Duodenal mucosa (tissue), 2 donors: ENCODE results near the gene TNS1.

ENCODE experiments used
- H3K27ac ChIP-seq: one replicate; pipeline ENCODE4 v1.7.0; 2013; ENCODE audit warnings: low read depth, low read length
- H3K27me3 ChIP-seq, 2 donors: one replicate each; pipeline ENCODE4 v1.7.0; 2013; ENCODE audit warnings: low read length in 2 of 2, control low read depth in 1 of 2; ENCODE audit not compliant: insufficient read depth in 2 of 2, control insufficient read depth in 1 of 2
- H3K36me3 ChIP-seq, 2 donors: one replicate each; pipeline ENCODE4 v1.7.0; 2013; ENCODE audit warnings: low read length in 2 of 2, control low read depth in 1 of 2; ENCODE audit not compliant: insufficient read depth in 2 of 2, control insufficient read depth in 1 of 2
- H3K4me1 ChIP-seq, 2 donors: one replicate each; pipeline ENCODE4 v1.7.0; 2013; ENCODE audit warnings: low read length in 2 of 2, control low read depth in 1 of 2; ENCODE audit not compliant: insufficient read depth in 2 of 2, control insufficient read depth in 1 of 2
- H3K4me3 ChIP-seq, 2 donors: one replicate each; pipeline ENCODE4 v1.7.0; 2013; ENCODE audit warnings: low read length in 2 of 2, low read depth in 1 of 2
- H3K9ac ChIP-seq, 2 donors: one replicate each; pipeline ENCODE4 v1.7.0; 2013; ENCODE audit warnings: low read length in 2 of 2, low read depth in 1 of 2
- H3K9me3 ChIP-seq, 2 donors: one replicate each; pipeline ENCODE4 v1.7.0; 2013; ENCODE audit warnings: low read length in 2 of 2, control low read depth in 1 of 2; ENCODE audit not compliant: control insufficient read depth in 1 of 2

Gene TNS1

DNA sequence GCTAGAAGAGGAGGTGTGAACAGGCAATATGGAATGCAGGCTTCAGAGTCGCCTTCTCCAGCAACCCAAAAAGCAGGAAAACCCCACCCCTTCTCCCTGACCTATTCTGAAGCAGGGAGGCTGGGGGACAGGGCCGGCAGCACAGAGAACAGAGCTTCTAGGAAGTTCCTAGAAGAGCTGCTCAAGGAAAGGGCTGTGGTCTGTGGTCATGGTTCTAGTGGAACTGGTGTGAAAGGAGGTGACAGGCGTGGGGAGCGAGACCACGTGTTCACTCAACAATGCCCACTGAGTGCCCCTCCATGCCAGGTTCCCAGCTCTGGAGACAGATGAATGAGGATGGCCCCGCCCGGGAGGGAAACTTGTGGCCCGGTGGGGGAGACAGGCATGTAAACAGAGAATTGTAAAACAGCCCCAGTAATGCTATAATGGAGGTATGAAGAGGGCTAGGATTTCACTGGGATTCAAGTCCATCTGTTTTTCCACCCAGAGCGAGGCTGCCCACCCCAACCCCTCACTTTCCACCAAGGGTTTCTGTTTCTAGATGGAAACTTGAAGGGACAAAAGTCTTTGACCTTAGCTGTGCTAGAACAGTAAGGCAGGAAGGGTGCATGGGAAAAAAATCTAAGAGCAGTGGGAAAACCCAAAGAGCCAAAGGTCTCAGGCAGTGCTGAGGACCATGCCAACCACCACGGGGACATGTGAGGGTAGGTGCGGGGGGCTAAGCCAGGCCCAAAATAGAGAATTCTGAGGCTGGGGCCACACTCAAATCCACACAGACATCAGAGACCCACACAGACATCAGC is 71.8 kb downstream of the TNS1 start:
- Histone ChIP-seq H3K9ac (no peak overlapping the region), H3K27me3 (no peaks in the 10 kb centered on the region), H3K27ac (peak overlapping the region; percentile 60), H3K36me3 (no peaks in the 10 kb centered on the region), H3K4me3 (no peak overlapping the region), H3K4me1 (peaks cover 39 to 43% of the 10 kb centered on the region in 2 donors), H3K9me3 (no peaks in the 10 kb centered on the region)

GRCh38 chr2:217929757-217930707 is 72.8 kb downstream of the TNS1 start:
- Histone ChIP-seq H3K9me3 (no peaks in the 10 kb centered on the region), H3K27me3 (no peaks in the 10 kb centered on the region), H3K36me3 (no peaks in the 10 kb centered on the region), H3K4me1 (peaks cover 35 to 39% of the 10 kb centered on the region in 2 donors), H3K4me3 (no peak overlapping the region), H3K27ac (peak overlapping the region; percentile 60), H3K9ac (no peak overlapping the region)

DNA sequence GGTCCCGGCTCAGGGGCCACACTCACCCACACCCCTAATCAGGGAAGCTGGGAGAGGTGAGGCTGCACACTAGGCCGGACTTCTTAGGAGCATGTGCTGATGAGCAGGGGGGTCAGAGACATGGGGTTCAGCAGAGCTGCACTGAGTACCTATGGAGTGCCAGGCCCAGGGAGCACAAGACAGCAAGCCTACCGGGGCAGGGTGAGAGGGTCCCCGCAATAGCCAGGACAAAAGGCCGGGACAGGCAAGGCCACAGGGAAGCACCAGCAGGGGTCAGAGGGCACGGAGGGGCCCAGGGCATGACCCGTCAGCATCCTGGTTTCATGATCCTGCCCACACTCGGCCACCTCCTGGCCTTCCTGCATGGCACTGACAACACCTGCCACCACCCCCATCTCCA is 73.5 kb downstream of the TNS1 start:
- H3K4me1 ChIP-seq = peaks cover 28 to 31% of the 10 kb centered on the region in 2 donors
- H3K27me3 ChIP-seq = no peaks in the 10 kb centered on the region
- H3K36me3 ChIP-seq = no peaks in the 10 kb centered on the region
- H3K9ac ChIP-seq = peak overlapping the region in 1 of 2 donors; percentile 7
- peak overlapping the region; percentile 79 for H3K27ac ChIP-seq
- no peaks in the 10 kb centered on the region for H3K9me3 ChIP-seq
- no peak overlapping the region for H3K4me3 ChIP-seq

DNA sequence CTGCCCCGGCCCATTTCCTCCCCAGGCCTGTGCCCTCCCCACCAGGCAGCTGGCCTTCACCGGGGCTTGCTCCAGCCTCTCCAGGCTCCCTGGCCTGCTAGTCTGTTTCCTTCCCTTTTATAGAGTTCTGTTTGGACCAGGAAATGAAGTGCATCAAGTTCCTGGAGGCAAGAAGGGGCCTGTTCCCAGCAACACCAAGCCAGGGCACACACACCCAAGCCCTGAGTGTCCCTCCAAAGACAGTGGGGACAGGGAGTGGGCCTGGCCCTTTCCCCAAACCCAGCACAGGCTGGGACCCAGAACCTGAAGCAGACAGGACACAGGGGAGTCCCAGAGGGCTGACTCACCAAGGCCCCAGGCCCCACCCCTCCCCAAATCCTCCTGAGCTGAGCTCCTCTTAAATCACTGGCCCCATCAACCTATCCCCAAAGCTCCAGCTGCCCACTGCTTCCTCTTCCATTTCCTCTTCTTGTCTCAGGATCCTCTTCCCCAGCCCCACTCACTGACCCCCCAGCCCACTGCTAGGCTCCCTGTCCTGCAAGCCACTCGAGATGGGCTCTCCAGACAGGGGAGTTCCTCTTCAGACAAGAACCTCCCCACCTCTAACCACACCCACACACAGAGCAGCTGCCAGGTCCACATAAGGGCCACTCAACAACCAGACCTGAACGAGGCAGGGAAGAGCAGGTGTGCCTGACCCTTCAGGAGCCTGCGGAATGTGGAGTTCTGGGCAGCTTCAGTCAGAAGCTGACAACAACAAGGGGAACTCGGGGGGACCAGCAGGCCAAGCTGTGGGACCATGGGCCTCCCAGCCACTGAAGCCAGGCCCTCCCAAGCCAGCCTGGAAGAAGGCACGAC is 74.2 kb downstream of the TNS1 start:
- Histone ChIP-seq H3K9me3 (no peaks in the 10 kb centered on the region), H3K4me3 (no peak overlapping the region), H3K36me3 (no peaks in the 10 kb centered on the region), H3K27ac (peak overlapping the region; percentile 79), H3K4me1 (peaks cover 22 to 24% of the 10 kb centered on the region in 2 donors), H3K9ac (peak overlapping the region in 1 of 2 donors; percentile 7), H3K27me3 (no peaks in the 10 kb centered on the region)

DNA sequence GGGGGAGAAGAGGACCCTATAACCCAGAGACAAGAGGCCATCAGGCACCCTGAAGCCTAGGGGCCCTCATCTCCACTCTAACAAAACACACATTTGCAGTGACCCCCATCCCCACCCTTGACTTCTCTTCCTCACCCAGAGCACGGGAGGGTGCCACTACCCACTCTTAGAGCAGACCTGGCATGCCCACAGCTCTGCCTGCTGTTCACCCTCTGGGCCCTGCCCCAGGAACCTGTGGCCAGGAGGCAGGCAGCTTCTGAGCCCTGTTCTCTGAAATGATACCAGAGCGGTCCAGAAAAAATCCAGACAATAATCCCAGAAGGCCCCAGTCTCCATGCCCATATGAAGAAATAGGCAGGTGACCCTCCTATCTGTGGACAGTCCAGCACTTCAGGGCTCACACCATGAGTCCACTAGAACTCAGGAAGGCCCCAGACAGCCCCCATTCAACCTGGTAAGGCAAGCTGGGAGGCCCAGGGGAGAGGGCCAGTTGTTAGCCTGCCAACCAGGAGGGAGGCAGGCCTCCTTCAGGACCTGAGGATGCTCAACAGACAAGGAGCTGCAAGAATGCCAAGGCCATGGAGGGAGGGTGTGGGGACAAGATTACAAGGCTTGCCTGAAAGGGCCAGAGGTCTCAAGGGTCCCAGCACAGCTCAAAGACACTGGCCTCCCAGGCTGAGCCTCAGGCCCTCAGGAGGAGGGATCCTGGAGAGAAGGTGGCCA is 75.0 kb downstream of the TNS1 start:
- no peaks in the 10 kb centered on the region for H3K27me3 ChIP-seq
- H3K4me3 ChIP-seq = no peak overlapping the region
- peak overlapping the region; percentile 79 for H3K27ac ChIP-seq
- peaks cover 17% of the 10 kb centered on the region in 2 donors for H3K4me1 ChIP-seq
- no peaks in the 10 kb centered on the region for H3K36me3 ChIP-seq
- no peaks in the 10 kb centered on the region for H3K9me3 ChIP-seq
- no peak overlapping the region for H3K9ac ChIP-seq

- Histone ChIP-seq H3K27me3 (no peaks in the 10 kb centered on the region), H3K9ac (no peak overlapping the region), H3K27ac (no peak overlapping the region), H3K4me1 (peaks cover 15 to 16% of the 10 kb centered on the region in 2 donors), H3K9me3 (no peaks in the 10 kb centered on the region), H3K4me3 (no peak overlapping the region), H3K36me3 (no peaks in the 10 kb centered on the region)
These were observed 76.0 kb downstream of the TNS1 start for GRCh38 chr2:217926801-217927200.

DNA sequence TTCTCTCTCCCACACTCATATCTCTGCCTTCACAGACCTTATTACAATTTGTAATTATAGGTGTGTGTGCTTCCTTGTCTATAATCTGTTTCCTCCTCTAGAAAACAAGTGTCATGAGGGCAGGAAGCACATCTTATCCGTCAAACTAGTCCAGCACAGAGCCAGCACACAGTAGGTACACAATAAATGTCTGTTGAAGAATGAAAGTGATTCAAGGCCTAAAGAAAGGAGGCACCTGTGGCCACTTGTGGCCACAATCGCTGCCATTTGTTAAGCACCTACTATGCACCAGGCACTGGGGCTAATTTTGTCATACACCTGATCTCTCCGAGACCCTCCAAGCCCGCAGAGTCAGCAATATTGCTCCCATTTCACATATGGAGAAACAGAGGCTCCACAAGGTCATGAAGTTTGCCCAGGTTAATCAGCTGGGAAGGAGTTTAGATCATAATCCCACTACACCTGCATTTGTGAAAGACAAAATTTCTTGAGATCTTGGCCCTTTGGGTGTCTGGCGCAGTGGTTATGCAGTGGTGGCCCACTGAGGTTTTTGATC is 78.4 kb downstream of the TNS1 start:
- no peak overlapping the region for H3K9ac ChIP-seq
- H3K4me1 ChIP-seq = peaks cover 15 to 16% of the 10 kb centered on the region in 2 donors
- H3K36me3 ChIP-seq = no peaks in the 10 kb centered on the region
- no peaks in the 10 kb centered on the region for H3K27me3 ChIP-seq
- H3K9me3 ChIP-seq = no peaks in the 10 kb centered on the region
- H3K4me3 ChIP-seq = no peak overlapping the region
- peak overlapping the region; percentile 46 for H3K27ac ChIP-seq

DNA sequence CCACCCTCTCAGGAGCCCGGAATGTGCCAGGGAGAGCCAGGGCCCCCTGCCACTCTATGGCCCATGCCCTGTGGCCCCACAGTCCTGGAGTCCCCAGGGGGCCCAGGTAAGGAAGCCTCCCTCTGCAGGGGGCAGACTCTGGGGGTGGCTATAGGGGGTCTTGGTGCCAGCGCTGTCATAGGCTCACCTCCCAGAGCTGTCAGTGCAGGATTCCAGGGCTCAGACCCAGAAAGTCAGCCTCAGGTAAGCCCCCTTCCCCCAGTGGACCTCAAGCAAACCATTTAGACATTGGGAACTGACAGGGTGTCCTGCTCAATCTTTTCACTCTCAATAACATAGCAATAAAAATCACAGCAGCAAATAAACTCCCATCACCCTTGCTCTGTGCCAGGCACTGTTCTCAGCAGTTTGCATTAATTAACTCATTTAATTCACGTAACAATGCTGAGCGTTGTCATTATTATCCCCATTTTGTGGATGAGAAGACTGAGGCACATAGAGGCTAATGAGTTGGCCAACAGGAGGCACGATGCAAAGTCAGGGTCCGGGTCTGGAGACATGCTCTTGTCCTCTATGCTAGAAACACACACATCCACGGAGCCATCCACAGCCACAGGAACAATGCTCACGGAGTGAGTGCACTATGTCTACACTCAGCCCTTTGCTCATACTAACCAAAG is 79.6 kb downstream of the TNS1 start:
- no peaks in the 10 kb centered on the region for H3K27me3 ChIP-seq
- no peaks in the 10 kb centered on the region for H3K9me3 ChIP-seq
- H3K4me3 ChIP-seq = no peak overlapping the region
- H3K36me3 ChIP-seq = no peaks in the 10 kb centered on the region
- peaks cover 8 to 22% of the 10 kb centered on the region in 2 donors for H3K4me1 ChIP-seq
- H3K9ac ChIP-seq = no peak overlapping the region
- no peak overlapping the region for H3K27ac ChIP-seq
